Upper lobe of left lung (tissue), 4 donors: ENCODE results near the gene FUT4.

Source experiments
- POLR2A ChIP-seq, 4 donors: fragments of 450-650 bp; IDR thresholded peaks; one replicate each; pipeline ENCODE4 v1.5.1; 2016 to 2017; ENCODE audit warnings: antibody characterized with exemption in 4 of 4, mild to moderate bottlenecking in 2 of 4
- TF ChIP-seq, protein P1 (sequence below), 6 experiments: fragments of 450-650 bp in 4 of 6; fragments of 200-600 bp in 2 of 6; sonication (generic) in 2 of 6; IDR thresholded peaks; one replicate each; pipeline ENCODE4 v1.5.1; 2016 to 2019; ENCODE audit warnings: antibody characterized with exemption in 6 of 6

DNA sequence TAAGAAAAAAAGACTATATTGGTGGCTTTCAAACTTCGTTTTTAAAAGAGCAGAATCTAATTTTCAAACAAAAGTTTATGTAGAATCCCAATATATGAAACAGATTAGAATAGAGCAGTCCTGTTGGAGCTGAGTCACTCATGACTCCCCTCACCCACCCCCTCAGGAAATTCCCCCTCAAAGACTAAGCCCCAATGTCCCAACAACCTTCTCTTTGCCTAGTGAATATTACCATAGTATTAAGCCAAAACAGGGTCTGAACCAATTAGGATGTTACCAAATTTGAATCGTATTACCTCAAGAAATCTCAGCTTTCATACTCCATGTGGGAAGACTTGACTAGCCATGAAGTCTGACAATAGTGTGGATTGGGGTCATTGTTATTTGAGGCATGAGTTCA lies 15.6 kb downstream of the FUT4 start:
- TF ChIP-seq, protein P1, sequence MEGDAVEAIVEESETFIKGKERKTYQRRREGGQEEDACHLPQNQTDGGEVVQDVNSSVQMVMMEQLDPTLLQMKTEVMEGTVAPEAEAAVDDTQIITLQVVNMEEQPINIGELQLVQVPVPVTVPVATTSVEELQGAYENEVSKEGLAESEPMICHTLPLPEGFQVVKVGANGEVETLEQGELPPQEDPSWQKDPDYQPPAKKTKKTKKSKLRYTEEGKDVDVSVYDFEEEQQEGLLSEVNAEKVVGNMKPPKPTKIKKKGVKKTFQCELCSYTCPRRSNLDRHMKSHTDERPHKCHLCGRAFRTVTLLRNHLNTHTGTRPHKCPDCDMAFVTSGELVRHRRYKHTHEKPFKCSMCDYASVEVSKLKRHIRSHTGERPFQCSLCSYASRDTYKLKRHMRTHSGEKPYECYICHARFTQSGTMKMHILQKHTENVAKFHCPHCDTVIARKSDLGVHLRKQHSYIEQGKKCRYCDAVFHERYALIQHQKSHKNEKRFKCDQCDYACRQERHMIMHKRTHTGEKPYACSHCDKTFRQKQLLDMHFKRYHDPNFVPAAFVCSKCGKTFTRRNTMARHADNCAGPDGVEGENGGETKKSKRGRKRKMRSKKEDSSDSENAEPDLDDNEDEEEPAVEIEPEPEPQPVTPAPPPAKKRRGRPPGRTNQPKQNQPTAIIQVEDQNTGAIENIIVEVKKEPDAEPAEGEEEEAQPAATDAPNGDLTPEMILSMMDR (IDR thresholded peaks at IDR 0.05): no peak
- TF ChIP-seq POLR2A (IDR thresholded peaks at IDR 0.05): no peak
